H9 (cell line): ENCODE measurements around the gene PAK6. TPM values are rescaled to one million over a fixed set of nuclear protein-coding genes. Genes with fewer than 3 reads are reported as not detected.
A peak's percentile ranks its signal among the peaks of the same experiment; 100 is the strongest.

Experiments
- DNase-seq: peaks from one replicate; pipeline ENCODE4 v3.0.0-alpha.2; 2017
- H2AFZ ChIP-seq: one replicate; pipeline ENCODE4 v1.6.1; 2013; ENCODE audit warnings: mild to moderate bottlenecking, low read length, control low read depth, moderate library complexity
- H2AK5ac ChIP-seq: 2 replicates; pipeline ENCODE4 v1.6.1; 2013; ENCODE audit warnings: low read length, control low read depth, mixed read lengths; ENCODE audit not compliant: insufficient read length
- H2BK120ac ChIP-seq: one replicate; pipeline ENCODE4 v1.6.1; 2013; ENCODE audit warnings: low read depth, mild to moderate bottlenecking, low read length, control low read depth, inconsistent platforms; ENCODE audit not compliant: poor library complexity, severe bottlenecking
- H2BK12ac ChIP-seq: 2 replicates; pipeline ENCODE4 v1.6.1; 2013; ENCODE audit warnings: low read length, control low read depth, mixed read lengths, low read depth; ENCODE audit not compliant: insufficient read length
- H2BK15ac ChIP-seq: 2 replicates; pipeline ENCODE4 v1.6.1; 2013; ENCODE audit warnings: low read depth, low read length, control low read depth
- H2BK20ac ChIP-seq: one replicate; pipeline ENCODE4 v1.6.1; 2013; ENCODE audit warnings: low read depth, mild to moderate bottlenecking, low read length, control low read depth, inconsistent platforms; ENCODE audit not compliant: poor library complexity, severe bottlenecking
- H2BK5ac ChIP-seq: 2 replicates; pipeline ENCODE4 v1.6.1; 2013; ENCODE audit warnings: low read length, control low read depth, mixed read lengths; ENCODE audit not compliant: insufficient read length
- H3K14ac ChIP-seq: 2 replicates; pipeline ENCODE4 v1.6.1; 2013; ENCODE audit warnings: low read length, control low read depth; ENCODE audit not compliant: insufficient read depth
- H3K18ac ChIP-seq: 2 replicates; pipeline ENCODE4 v1.6.1; 2013; ENCODE audit warnings: low read depth, mild to moderate bottlenecking, mixed read lengths, low read length, control low read depth; ENCODE audit not compliant: insufficient read length
- H3K23ac ChIP-seq: 2 replicates; pipeline ENCODE4 v1.6.1; 2013; ENCODE audit warnings: low read length, control low read depth, mixed read lengths, low read depth; ENCODE audit not compliant: insufficient read length
- H3K23me2 ChIP-seq: 2 replicates; pipeline ENCODE4 v1.6.1; 2013; ENCODE audit warnings: low read depth, mild to moderate bottlenecking, mixed read lengths, low read length, control low read depth; ENCODE audit not compliant: insufficient read length, poor library complexity, severe bottlenecking
- H3K27ac ChIP-seq: 2 replicates; pipeline ENCODE4 v1.5.1; 2013; ENCODE audit warnings: low read length, control low read depth, mixed read lengths, low read depth; ENCODE audit not compliant: insufficient read length
- H3K27me3 ChIP-seq: 2 replicates; pipeline ENCODE4 v1.6.1; 2013; ENCODE audit warnings: low read length, control low read depth, inconsistent platforms; ENCODE audit not compliant: insufficient read depth
- H3K4ac ChIP-seq: 2 replicates; pipeline ENCODE4 v1.6.1; 2013; ENCODE audit warnings: low read depth, mild to moderate bottlenecking, control low read depth, inconsistent platforms, low read length, moderate library complexity
- H3K4me1 ChIP-seq: 2 replicates; pipeline ENCODE4 v1.6.1; 2013; ENCODE audit warnings: low read length, control low read depth, inconsistent platforms; ENCODE audit not compliant: insufficient read depth
- H3K4me2 ChIP-seq: 2 replicates; pipeline ENCODE4 v1.6.1; 2013; ENCODE audit warnings: low read length, control low read depth, mixed read lengths; ENCODE audit not compliant: insufficient read length, insufficient read depth
- H3K56ac ChIP-seq: 2 replicates; pipeline ENCODE4 v1.6.1; 2013; ENCODE audit warnings: low read depth, mild to moderate bottlenecking, mixed read lengths, low read length, control low read depth; ENCODE audit not compliant: insufficient read length
- H3K79me1 ChIP-seq: 2 replicates; pipeline ENCODE4 v1.6.1; 2013; ENCODE audit warnings: low read depth, mild to moderate bottlenecking, moderate library complexity, low read length, control low read depth, inconsistent platforms; ENCODE audit not compliant: insufficient read depth, poor library complexity, severe bottlenecking
- H3K79me2 ChIP-seq: 2 replicates; pipeline ENCODE4 v1.6.1; 2013; ENCODE audit warnings: low read length, control low read depth, inconsistent platforms; ENCODE audit not compliant: insufficient read depth
- H3K9ac ChIP-seq: 2 replicates; pipeline ENCODE4 v1.6.1; 2013; ENCODE audit warnings: low read length, control low read depth, mixed read lengths; ENCODE audit not compliant: insufficient read length; ENCODE audit errors: extremely low read depth
- H3K9me3 ChIP-seq: one replicate; pipeline ENCODE4 v1.6.1; 2013; ENCODE audit warnings: low read depth, low read length, inconsistent platforms; ENCODE audit not compliant: control insufficient read depth
- H3T11ph ChIP-seq: one replicate; pipeline ENCODE4 v1.6.1; 2013; ENCODE audit warnings: mild to moderate bottlenecking, low read length, control low read depth, inconsistent platforms
- H4K20me1 ChIP-seq: one replicate; pipeline ENCODE4 v1.6.1; 2013; ENCODE audit not compliant: control insufficient read depth, insufficient read length, insufficient read depth
- H4K5ac ChIP-seq: 2 replicates; pipeline ENCODE4 v1.6.1; 2013; ENCODE audit warnings: low read depth, mild to moderate bottlenecking, mixed read lengths, low read length, control low read depth; ENCODE audit not compliant: insufficient read length
- H4K8ac ChIP-seq: replicated peaks from 2 replicates; pipeline ENCODE4 v1.6.1; 2013; ENCODE audit warnings: low read length, control low read depth, mixed read lengths, low read depth; ENCODE audit not compliant: insufficient read length
- H4K91ac ChIP-seq: 2 replicates; pipeline ENCODE4 v1.6.1; 2013; ENCODE audit warnings: low read depth, mild to moderate bottlenecking, moderate library complexity, mixed read lengths, low read length, control low read depth; ENCODE audit not compliant: insufficient read length
- H3K27ac Mint-ChIP-seq, 3 experiments: 2 replicates in 2 of 3; 3 replicates in 1 of 3; pipeline ENCODE4 v1.8.0; 2020 to 2021; ENCODE audit warnings: mixed read lengths in 3 of 3, mild to moderate bottlenecking in 1 of 3, moderate library complexity in 1 of 3
- H3K27me3 Mint-ChIP-seq: 2 replicates; pipeline ENCODE4 v1.8.0; 2021; ENCODE audit warnings: low read depth, mild to moderate bottlenecking, moderate library complexity, mixed read lengths
- H3K36me3 Mint-ChIP-seq, 3 experiments: 2 replicates in 2 of 3; 3 replicates in 1 of 3; pipeline ENCODE4 v1.8.0; 2020 to 2021; ENCODE audit warnings: low read depth in 3 of 3, mixed read lengths in 3 of 3; ENCODE audit not compliant: insufficient read depth in 1 of 3
- H3K4me1 Mint-ChIP-seq, 2 experiments: 2 replicates each; pipeline ENCODE4 v1.8.0; 2020; ENCODE audit warnings: mixed read lengths in 2 of 2
- H3K4me3 Mint-ChIP-seq, 2 experiments: 2 replicates in 1 of 2; 3 replicates in 1 of 2; pipeline ENCODE4 v1.8.0; 2020 to 2021; ENCODE audit warnings: mild to moderate bottlenecking in 2 of 2, mixed read lengths in 2 of 2, moderate library complexity in 1 of 2
- H3K9me3 Mint-ChIP-seq, 2 experiments: 2 replicates in 1 of 2; 3 replicates in 1 of 2; pipeline ENCODE4 v1.8.0; 2020; ENCODE audit warnings: mild to moderate bottlenecking in 2 of 2, mixed read lengths in 2 of 2, moderate library complexity in 1 of 2
- CTCF ChIP-seq: fragments of 200-600 bp; sonication (generic); conservative IDR thresholded peaks from 3 replicates; pipeline ENCODE4 v1.8.0; 2021; ENCODE audit warnings: antibody characterized with exemption, mild to moderate bottlenecking
- WGBS: extraction: QIAGEN DNeasy Blood & Tissue Kit; methylation state at CpG from one replicate; pipeline ENCODE4 v1.1.7; 2013; ENCODE audit warnings: missing lambda C conversion rate, low lambda C conversion rate, mixed read lengths; ENCODE audit not compliant: insufficient read length; ENCODE audit errors: extremely low coverage; 5-methylcytosine and 5-hydroxymethylcytosine counted together
- total RNA-seq: library from RNA; stranded (reverse); gene quantifications from 2 replicates; pipeline ENCODE4 v1.2.1, GENCODE V29; 2021

Gene PAK6
- total RNA-seq, 1 experiment from 2014 or later, result 7.4 TPM

GRCh38 chr15:40273428-40273827, 34.6 kb downstream of the PAK6 start:
- Histone ChIP-seq H2AK5ac (no peak overlapping the region), H3K79me1 (no peaks in the 10 kb centered on the region), H3K23me2 (no peaks in the 10 kb centered on the region), H2BK120ac (no peak overlapping the region), H3K14ac (no peak overlapping the region), H3K27me3 (no peaks in the 10 kb centered on the region), H2BK12ac (no peak overlapping the region), H4K91ac (no peak overlapping the region), H3T11ph (no peak overlapping the region), H4K5ac (no peak overlapping the region), H3K4me2 (no peak overlapping the region), H3K9me3 (no peaks in the 10 kb centered on the region), H3K18ac (no peak overlapping the region), H3K23ac (no peak overlapping the region), H2BK20ac (no peak overlapping the region), H3K56ac (no peak overlapping the region), H2BK15ac (no peak overlapping the region), H4K20me1 (no peaks in the 10 kb centered on the region), H4K8ac (no peak overlapping the region), H3K79me2 (no peaks in the 10 kb centered on the region), H3K4ac (no peak overlapping the region), H2AFZ (no peak overlapping the region), H3K9ac (no peak overlapping the region), H2BK5ac (no peak overlapping the region), H3K27ac (no peak overlapping the region), H3K4me1 (no peaks in the 10 kb centered on the region)
- H3K4me1 Mint-ChIP-seq, result peaks cover 3 to 37% of the 10 kb centered on the region in 2 experiments
- peak; percentile 18; the same call in 2 of the 3 replicates for TF ChIP-seq CTCF
- no peaks in the 10 kb centered on the region; a peak in 1 of 5 replicates for H3K9me3 Mint-ChIP-seq
- no peak for DNase-seq
- H3K36me3 Mint-ChIP-seq, result peaks cover 0 to 11% (median 2%) of the 10 kb centered on the region in 3 experiments; a peak in 2 of 7 replicates
- no peak overlapping the region; a peak in 1 of 5 replicates for H3K4me3 Mint-ChIP-seq
- WGBS, result no CpG with 5 or more reads among the region's 9 CpGs
- H3K27me3 Mint-ChIP-seq, result peaks cover 8% of the 10 kb centered on the region
- no peak overlapping the region; a peak in 1 of 7 replicates for H3K27ac Mint-ChIP-seq
